HG03175 (cell line): ENCODE measurements around the gene MAPK13.
"Not testable (repeated sequence)": the region's sequence is repeated elsewhere in the genome, so short reads cannot be mapped to it uniquely, and the experiment has no call there.

Source experiments
- ATAC-seq: cut with Tn5 transposase; IDR thresholded peaks from one replicate; pipeline ENCODE4 v1.9.1; 2021; ENCODE audit warnings: mild to moderate bottlenecking, moderate library complexity; ENCODE audit not compliant: unreplicated experiment

The MAPK13 gene

GRCh38 chr6:36126553-36127458, 3.5 kb upstream of the MAPK13 start:
- ATAC-seq: no peak

- no peak for ATAC-seq
Observed at GRCh38 chr6:36127462-36128016, 2.8 kb upstream of the MAPK13 start.

- ATAC-seq: no peak
Observed at GRCh38 chr6:36128073-36128472, 2.2 kb upstream of the MAPK13 start.

GRCh38 chr6:36128793-36129192, 1.5 kb upstream of the MAPK13 start:
- ATAC-seq: no peak

- not testable (repeated sequence) for ATAC-seq
Observed at GRCh38 chr6:36129334-36129733, 979 bp upstream of the MAPK13 start.

- ATAC-seq: no peak
Observed at GRCh38 chr6:36130667-36131510, 576 bp downstream of the MAPK13 start.

GRCh38 chr6:36131511-36132245, 1.4 kb downstream of the MAPK13 start:
- ATAC-seq: peak; percentile 93

- ATAC-seq: no peak
Observed at GRCh38 chr6:36132246-36132895, 2.1 kb downstream of the MAPK13 start.

GRCh38 chr6:36133148-36133547, 2.8 kb downstream of the MAPK13 start:
- ATAC-seq: no peak

- no peak for ATAC-seq
Observed at GRCh38 chr6:36133912-36134311, 3.6 kb downstream of the MAPK13 start.

- no peak for ATAC-seq
Observed at GRCh38 chr6:36135053-36135731, 4.9 kb downstream of the MAPK13 start.

- ATAC-seq: no peak
Observed at GRCh38 chr6:36136034-36136433, 5.7 kb downstream of the MAPK13 start.

- ATAC-seq: no peak
Observed at GRCh38 chr6:36136551-36136950, 6.2 kb downstream of the MAPK13 start.

GRCh38 chr6:36138667-36139066, 8.4 kb downstream of the MAPK13 start:
- ATAC-seq: no peak

- ATAC-seq: no peak
Observed at GRCh38 chr6:36139431-36139830, 9.1 kb downstream of the MAPK13 start.

- ATAC-seq: no peak
Observed at GRCh38 chr6:36139991-36140710, 9.8 kb downstream of the MAPK13 start.

- no peak for ATAC-seq
Observed at GRCh38 chr6:36141091-36141490, 10.8 kb downstream of the MAPK13 start.

- no peak for ATAC-seq
Observed at GRCh38 chr6:36141961-36142360, 11.6 kb downstream of the MAPK13 start.
